Smooth muscle cell (in vitro differentiated cells): ENCODE measurements around the gene MAD1L1. TPM values are rescaled to one million over a fixed set of nuclear protein-coding genes. Genes with fewer than 3 reads are reported as not detected.

ENCODE experiments used
- DNase-seq: peaks from one replicate; lab custom pipeline; 2025; ENCODE audit not compliant: unreplicated experiment; lab: John Stamatoyannopoulos, UW
- H2AFZ ChIP-seq: fragments of 200-600 bp; sonication (generic); 2 replicates; pipeline ENCODE4 v1.6.0; 2016; ENCODE audit warnings: antibody characterized with exemption, low read depth, mild to moderate bottlenecking
- H3F3A ChIP-seq: fragments of 200-600 bp; sonication (generic); 2 replicates; pipeline ENCODE4 v1.6.0; 2017; ENCODE audit warnings: antibody characterized with exemption, low read depth
- H3K27ac ChIP-seq: fragments of 200-600 bp; sonication (generic); 2 replicates; pipeline ENCODE4 v1.5.1; 2016; ENCODE audit warnings: low read depth, mild to moderate bottlenecking
- H3K27me3 ChIP-seq: fragments of 200-600 bp; sonication (generic); 2 replicates; pipeline ENCODE4 v1.6.1; 2016; ENCODE audit warnings: low read depth, mild to moderate bottlenecking
- H3K36me3 ChIP-seq: fragments of 200-600 bp; sonication (generic); 2 replicates; pipeline ENCODE4 v1.5.1; 2016; ENCODE audit warnings: low read depth
- H3K4me1 ChIP-seq: fragments of 200-600 bp; sonication (generic); 2 replicates; pipeline ENCODE4 v1.5.1; 2016; ENCODE audit warnings: low read depth
- H3K4me2 ChIP-seq: fragments of 200-600 bp; sonication (generic); 2 replicates; pipeline ENCODE4 v1.6.0; 2016; ENCODE audit warnings: mild to moderate bottlenecking
- H3K4me3 ChIP-seq: fragments of 200-600 bp; sonication (generic); 2 replicates; pipeline ENCODE4 v1.5.1; 2016; ENCODE audit warnings: mild to moderate bottlenecking
- H3K79me2 ChIP-seq: fragments of 200-600 bp; sonication (generic); 2 replicates; pipeline ENCODE4 v1.6.0; 2016; ENCODE audit warnings: low read depth, mild to moderate bottlenecking
- H3K9ac ChIP-seq: fragments of 200-600 bp; sonication (generic); 2 replicates; pipeline ENCODE4 v1.6.0; 2016; ENCODE audit warnings: low read depth
- H3K9me3 ChIP-seq: fragments of 200-600 bp; sonication (generic); replicated peaks from 2 replicates; pipeline ENCODE4 v1.5.1; 2016; ENCODE audit warnings: low read depth
- H4K20me1 ChIP-seq: fragments of 200-600 bp; sonication (generic); 2 replicates; pipeline ENCODE4 v1.6.0; 2016; ENCODE audit warnings: low read depth
- CTCF ChIP-seq: fragments of 200-600 bp; sonication (generic); IDR thresholded peaks from 2 replicates; pipeline ENCODE4 v1.5.1; 2017; ENCODE audit warnings: borderline replicate concordance, mild to moderate bottlenecking, antibody characterized with exemption; ENCODE audit not compliant: insufficient read depth, poor library complexity, severe bottlenecking
- WGBS: methylation state at CpG from one replicate; pipeline ENCODE4 v1.1.7; 2016; ENCODE audit warnings: low lambda C conversion rate; 5-methylcytosine and 5-hydroxymethylcytosine counted together
- polyA plus RNA-seq: library from polyadenylated mRNA; unstranded; fragments of >200 nt; fragmentation: Nextera tagmentation; extraction: Ambion mirVana; gene quantifications from 2 replicates; pipeline ENCODE4 v1.2.1, GENCODE V29; 2016
- total RNA-seq: library from RNA; depleted of rRNA; stranded (reverse); fragments of >200 nt; gene quantifications from 2 replicates; pipeline ENCODE4 v1.2.3, GENCODE V29; 2014

MAD1L1 gene
- total and polyA plus RNA-seq, 2 experiments from 2014 or later: 33.4 to 60.7 TPM

- no peaks in the 10 kb centered on the region for H4K20me1 ChIP-seq
- H2AFZ ChIP-seq: no peak overlapping the region
- no peak for DNase-seq
- H3K36me3 ChIP-seq: no peaks in the 10 kb centered on the region
- H3F3A ChIP-seq: no peaks in the 10 kb centered on the region
- no peak overlapping the region for H3K27ac ChIP-seq
- no peaks in the 10 kb centered on the region for H3K4me1 ChIP-seq
- no peak overlapping the region for H3K4me2 ChIP-seq
- no peak for TF ChIP-seq CTCF
- H3K27me3 ChIP-seq: no peaks in the 10 kb centered on the region
- 85% methylated on average over 3 of the region's 3 CpGs for WGBS
- H3K9ac ChIP-seq: no peak overlapping the region
- H3K4me3 ChIP-seq: no peak overlapping the region
- H3K79me2 ChIP-seq: no peaks in the 10 kb centered on the region
- H3K9me3 ChIP-seq: no peaks in the 10 kb centered on the region
Observed at GRCh38 chr7:1785839-1786238, 446.9 kb downstream of the MAD1L1 start.

- H2AFZ ChIP-seq: no peak overlapping the region
- no peaks in the 10 kb centered on the region for H3K27me3 ChIP-seq
- no peak overlapping the region for H3K4me2 ChIP-seq
- H4K20me1 ChIP-seq: no peaks in the 10 kb centered on the region
- H3K36me3 ChIP-seq: no peaks in the 10 kb centered on the region
- no peak overlapping the region for H3K27ac ChIP-seq
- WGBS: 92% methylated on average over 12 of the region's 12 CpGs
- H3K4me3 ChIP-seq: no peak overlapping the region
- DNase-seq: no peak
- no peak for TF ChIP-seq CTCF
- H3K4me1 ChIP-seq: no peaks in the 10 kb centered on the region
- H3K79me2 ChIP-seq: no peaks in the 10 kb centered on the region
- H3F3A ChIP-seq: no peaks in the 10 kb centered on the region
- H3K9me3 ChIP-seq: no peaks in the 10 kb centered on the region
- no peak overlapping the region for H3K9ac ChIP-seq
Observed at GRCh38 chr7:1781369-1781768, 451.4 kb downstream of the MAD1L1 start.

- 95% methylated on average over 14 of the region's 14 CpGs for WGBS
- Histone ChIP-seq H3K4me2 (no peak overlapping the region), H4K20me1 (no peaks in the 10 kb centered on the region), H3K4me1 (no peaks in the 10 kb centered on the region), H3K79me2 (no peaks in the 10 kb centered on the region), H2AFZ (no peak overlapping the region), H3K9me3 (no peaks in the 10 kb centered on the region), H3K36me3 (no peaks in the 10 kb centered on the region), H3F3A (no peaks in the 10 kb centered on the region), H3K27ac (no peak overlapping the region), H3K9ac (no peak overlapping the region), H3K27me3 (no peaks in the 10 kb centered on the region), H3K4me3 (no peak overlapping the region)
- no peak for DNase-seq
- no peak for TF ChIP-seq CTCF
Observed at GRCh38 chr7:1779445-1779844, 453.3 kb downstream of the MAD1L1 start.

GRCh38 chr7:1777122-1777521, 455.6 kb downstream of the MAD1L1 start:
- H3K9ac ChIP-seq: no peak overlapping the region
- TF ChIP-seq CTCF: no peak
- WGBS: 87% methylated on average over 6 of the region's 6 CpGs
- H3K79me2 ChIP-seq: no peaks in the 10 kb centered on the region
- no peak overlapping the region for H3K27ac ChIP-seq
- no peak overlapping the region for H3K4me2 ChIP-seq
- H3K36me3 ChIP-seq: no peaks in the 10 kb centered on the region
- H3K4me3 ChIP-seq: no peak overlapping the region
- no peaks in the 10 kb centered on the region for H4K20me1 ChIP-seq
- no peak overlapping the region for H2AFZ ChIP-seq
- H3K27me3 ChIP-seq: no peaks in the 10 kb centered on the region
- H3K9me3 ChIP-seq: no peaks in the 10 kb centered on the region
- DNase-seq: no peak
- no peaks in the 10 kb centered on the region for H3K4me1 ChIP-seq
- H3F3A ChIP-seq: no peaks in the 10 kb centered on the region
